SK-N-SH (cell line): Measurements from ENCODE around the gene RS1. TPM values are rescaled to one million over a fixed set of nuclear protein-coding genes. Genes with fewer than 3 reads are reported as not detected.

Source experiments
- CTCF ChIA-PET: fragments of 300-600, 350-600 bp; formaldehyde crosslinking; extraction: SDS; loops from one replicate; lab custom pipeline; 2021; lab: Yijun Ruan, JAX
- POLR2A ChIA-PET: fragments of 350-600 bp; sonication (Branson Sonifier 250); formaldehyde crosslinking; extraction: SDS; loops from one replicate; lab custom pipeline; 2020; ENCODE audit warnings: antibody characterized with exemption, inconsistent platforms; lab: Yijun Ruan, JAX
- DNase-seq: peaks from one replicate; pipeline ENCODE4 v3.0.0; 2012
- H2AFZ ChIP-seq: fragments of 200-600 bp; sonication (generic); 2 replicates; pipeline ENCODE4 v1.8.1; 2016; ENCODE audit warnings: antibody characterized with exemption, mild to moderate bottlenecking, low read depth
- H3F3A ChIP-seq: fragments of 200-600 bp; sonication (generic); replicated peaks from 2 replicates; pipeline ENCODE3; 2016; ENCODE audit warnings: antibody characterized with exemption, mild to moderate bottlenecking; ENCODE audit not compliant: insufficient read depth
- H3K27ac ChIP-seq, 2 experiments: fragments of 200-500 bp in 1 of 2; fragments of 200-600 bp in 1 of 2; sonication (Bioruptor generic) in 1 of 2; sonication (generic), shearing (Covaris generic) in 1 of 2; 2 replicates each; pipeline versions ENCODE4 v1.5.1 to v1.6.1; 2014 to 2016; ENCODE audit warnings: low read depth in 2 of 2, inconsistent platforms in 1 of 2, low read length in 1 of 2, mild to moderate bottlenecking in 1 of 2, mixed read lengths in 1 of 2
- H3K27me3 ChIP-seq: fragments of 200-600 bp; sonication (generic), shearing (Covaris generic); 2 replicates; pipeline ENCODE4 v1.6.1; 2016; ENCODE audit warnings: mixed run types; ENCODE audit not compliant: insufficient read depth
- H3K36me3 ChIP-seq, 2 experiments: fragments of 200-500 bp in 1 of 2; fragments of 200-600 bp in 1 of 2; sonication (Bioruptor generic) in 1 of 2; sonication (generic) in 1 of 2; replicated peaks in 1 of 2; 2 replicates each; pipeline versions ENCODE3 to v1.5.1; 2014 to 2016; ENCODE audit warnings: low read length in 1 of 2, mild to moderate bottlenecking in 1 of 2; ENCODE audit not compliant: insufficient read depth in 2 of 2, control insufficient read depth in 1 of 2
- H3K4me1 ChIP-seq, 2 experiments: fragments of 200-500 bp in 1 of 2; fragments of 200-600 bp in 1 of 2; sonication (Bioruptor generic) in 1 of 2; sonication (generic), shearing (Covaris generic) in 1 of 2; 2 replicates each; pipeline versions ENCODE4 v1.5.1 to v1.6.1; 2014 to 2016; ENCODE audit warnings: low read depth in 1 of 2, low read length in 1 of 2, mixed run types in 1 of 2; ENCODE audit not compliant: insufficient read depth in 2 of 2, control insufficient read depth in 1 of 2
- H3K4me2 ChIP-seq: fragments of 200-600 bp; sonication (generic), shearing (Covaris generic); 2 replicates; pipeline ENCODE4 v1.6.1; 2017; ENCODE audit warnings: mixed run types
- H3K4me3 ChIP-seq, 2 experiments: fragments of 200-500 bp in 1 of 2; fragments of 200-600 bp in 1 of 2; sonication (Bioruptor generic) in 1 of 2; sonication (generic), shearing (Covaris generic) in 1 of 2; 2 replicates each; pipeline versions ENCODE4 v1.5.1 to v1.8.1; 2014 to 2016; ENCODE audit warnings: low read depth in 2 of 2, inconsistent platforms in 1 of 2, low read length in 1 of 2, mild to moderate bottlenecking in 1 of 2, mixed read lengths in 1 of 2, moderate library complexity in 1 of 2
- H3K79me2 ChIP-seq: fragments of 200-600 bp; sonication (generic); 2 replicates; pipeline ENCODE4 v1.8.1; 2017; ENCODE audit warnings: mild to moderate bottlenecking; ENCODE audit not compliant: insufficient read depth
- H3K9ac ChIP-seq: fragments of 200-600 bp; sonication (generic); 2 replicates; pipeline ENCODE4 v1.6.1; 2017; ENCODE audit warnings: mixed run types
- H3K9me2 ChIP-seq: fragments of 200-600 bp; sonication (generic); 2 replicates; pipeline ENCODE4 v1.6.1; 2017; ENCODE audit warnings: mixed run types
- H3K9me3 ChIP-seq: fragments of 200-600 bp; sonication (generic); 2 replicates; pipeline ENCODE4 v1.6.1; 2017; ENCODE audit warnings: mixed run types, mild to moderate bottlenecking, moderate library complexity
- H4K20me1 ChIP-seq: fragments of 200-600 bp; sonication (generic); 2 replicates; pipeline ENCODE4 v1.6.1; 2017; ENCODE audit warnings: mild to moderate bottlenecking, mixed run types; ENCODE audit not compliant: insufficient read depth
- CTCF ChIP-seq: fragments of 200-600 bp; sonication (generic); IDR thresholded peaks from 2 replicates; pipeline ENCODE4 v1.6.1; 2017; ENCODE audit warnings: antibody characterized with exemption, mild to moderate bottlenecking, moderate library complexity
- ELF1 ChIP-seq: IDR thresholded peaks from 2 replicates; pipeline ENCODE4 v1.4.0; 2012
- EP300 ChIP-seq, 2 experiments: IDR thresholded peaks; 2 replicates each; pipeline versions ENCODE4 v1.4.0 to v1.6.1; 2012; ENCODE audit warnings: borderline replicate concordance in 1 of 2, low read depth in 1 of 2, low read length in 1 of 2
- EZH2phosphoT487 ChIP-seq: fragments of 200-600 bp; sonication (generic); IDR thresholded peaks from 2 replicates; pipeline ENCODE4 v1.6.1; 2017; ENCODE audit warnings: low read depth, mixed run types, mild to moderate bottlenecking, antibody characterized with exemption, moderate library complexity, borderline replicate concordance
- FOXM1 ChIP-seq: IDR thresholded peaks from 2 replicates; pipeline ENCODE4 v1.4.0; 2012; ENCODE audit warnings: low read depth, mild to moderate bottlenecking
- GATA2 ChIP-seq: sonication (generic); formaldehyde crosslinking; IDR thresholded peaks from 2 replicates; pipeline ENCODE4 v1.5.0; 2020; ENCODE audit warnings: mild to moderate bottlenecking, missing genetic modification reagents
- MAX ChIP-seq: IDR thresholded peaks from 2 replicates; pipeline ENCODE4 v1.4.0; 2012; ENCODE audit warnings: low read depth
- MXI1 ChIP-seq: IDR thresholded peaks from 2 replicates; pipeline ENCODE4 v1.6.1; 2012; ENCODE audit warnings: mild to moderate bottlenecking, low read depth, low read length, improper control_type of control experiment
- NFIC ChIP-seq: IDR thresholded peaks from 2 replicates; pipeline ENCODE4 v1.4.0; 2012; ENCODE audit warnings: borderline replicate concordance
- PBX3 ChIP-seq: IDR thresholded peaks from 2 replicates; pipeline ENCODE4; 2012
- RAD21 ChIP-seq: IDR thresholded peaks from 2 replicates; pipeline ENCODE4 v1.6.1; 2012; ENCODE audit warnings: mild to moderate bottlenecking, low read length
- REST ChIP-seq: IDR thresholded peaks from 2 replicates; pipeline ENCODE4 v1.6.1; 2012; ENCODE audit warnings: mild to moderate bottlenecking, low read depth, low read length, moderate library complexity
- RFX5 ChIP-seq: IDR thresholded peaks from 2 replicates; pipeline ENCODE4 v1.6.1; 2012; ENCODE audit warnings: mild to moderate bottlenecking, improper control_type of control experiment, low read length
- RXRA ChIP-seq: IDR thresholded peaks from 2 replicates; pipeline ENCODE4 v1.4.0; 2012; ENCODE audit warnings: low read depth, mild to moderate bottlenecking, borderline replicate concordance
- SIN3A ChIP-seq: IDR thresholded peaks from 2 replicates; pipeline ENCODE4 v1.6.1; 2012; ENCODE audit warnings: low read depth, mild to moderate bottlenecking, low read length, moderate library complexity, borderline replicate concordance
- SMC3 ChIP-seq: IDR thresholded peaks from 2 replicates; pipeline ENCODE4 v1.6.1; 2012; ENCODE audit warnings: low read depth, low read length, improper control_type of control experiment
- TAF1 ChIP-seq: IDR thresholded peaks from 2 replicates; pipeline ENCODE4 v1.6.1; 2012; ENCODE audit warnings: low read depth, mild to moderate bottlenecking, low read length, moderate library complexity, borderline replicate concordance
- TEAD4 ChIP-seq: IDR thresholded peaks from 2 replicates; pipeline ENCODE4 v1.4.0; 2012; ENCODE audit warnings: mild to moderate bottlenecking, borderline replicate concordance; ENCODE audit not compliant: insufficient read depth
- YY1 ChIP-seq: IDR thresholded peaks from 2 replicates; pipeline ENCODE4 v1.4.0; 2012; ENCODE audit warnings: low read depth, mild to moderate bottlenecking
- WGBS: methylation state at CpG from one replicate; pipeline ENCODE4 v1.1.6; 2017; ENCODE audit warnings: low lambda C conversion rate; 5-methylcytosine and 5-hydroxymethylcytosine counted together
- polyA plus RNA-seq, 3 experiments: library from polyadenylated mRNA; depleted of rRNA; stranded (reverse); fragments of >200 nt; gene quantifications; 2 replicates each; pipeline ENCODE4 v1.2.3, GENCODE V29; 2012

Gene RS1
- not detected in 2 replicates for polyA plus RNA-seq (2012; rRNA removed)
- polyA plus RNA-seq (2012; cell fraction: cytosol; rRNA removed), result not detected in 2 replicates
- not detected in 2 replicates for polyA plus RNA-seq (2012; cell fraction: nucleus; rRNA removed)

- Histone ChIP-seq H3K9ac (no peak within 1 kb of the TSS), H3K4me1 (peaks cover 0 to 12% of the 10 kb centered on the region in 2 experiments; a peak in 2 of 4 replicates), H3K27ac (no peak within 1 kb of the TSS), H3K4me2 (no peak within 1 kb of the TSS), H3K9me3 (no peaks in the 10 kb centered on the region), H3K27me3 (no peaks in the 10 kb centered on the region), H3K79me2 (no peaks in the 10 kb centered on the region), H3K36me3 (no peaks in the 10 kb centered on the region), H3F3A (no peaks in the 10 kb centered on the region), H3K4me3 (no peak within 1 kb of the TSS), H2AFZ (no peak within 1 kb of the TSS), H4K20me1 (no peaks in the 10 kb centered on the region), H3K9me2 (no peaks in the 10 kb centered on the region)
- no peak for TF ChIP-seq EP300 (IDR thresholded peaks at IDR 0.05; ENCODE audit: borderline replicate concordance in 1 of 2, low read depth in 1 of 2, low read length in 1 of 2)
- no peak for TF ChIP-seq REST
- TF ChIP-seq YY1, result no peak
- TF ChIP-seq NFIC, result no peak
- no peak for TF ChIP-seq SMC3
- TF ChIP-seq RAD21, result no peak
- no peak for TF ChIP-seq RXRA
- no peak for TF ChIP-seq PBX3
- no peak for TF ChIP-seq EZH2phosphoT487
- TF ChIP-seq TAF1, result no peak
- no peak for TF ChIP-seq FOXM1
- no peak for TF ChIP-seq MXI1
- TF ChIP-seq CTCF, result no peak
- no peak for TF ChIP-seq SIN3A
- TF ChIP-seq TEAD4, result no peak
- TF ChIP-seq GATA2 (CRISPR knock-in tag), result no peak
- no peak for TF ChIP-seq MAX
- no peak for TF ChIP-seq ELF1
- no peak for TF ChIP-seq RFX5
- POLR2A ChIA-PET, result no interaction called here
- no peak for DNase-seq
- WGBS, result 67% methylated on average over 10 of the region's 10 CpGs
- CTCF ChIA-PET, result no interaction called here
Observed at GRCh38 chrX:18672008-18672407, at the start of gene RS1. RS1 (minus strand) TSS chrX:18672108; CDS start chrX:18672068, 40 bp downstream.
